CD14-positive monocyte (primary cell): ENCODE results near the gene ZNF827. TPM values are rescaled to one million over a fixed set of nuclear protein-coding genes. Genes with fewer than 3 reads are reported as not detected.

Experiments used
- DNase-seq, 3 donors: peaks; one replicate each; pipeline ENCODE4 v3.0.0-alpha.2; 2011 to 2022
- H2AFZ ChIP-seq: 2 replicates; pipeline ENCODE4 v1.6.0; 2012; ENCODE audit warnings: mild to moderate bottlenecking, low read depth, low read length, inconsistent platforms; ENCODE audit not compliant: insufficient read depth, poor library complexity, severe bottlenecking
- H3K27ac ChIP-seq, 2 donors: 1 replicate in 1 of 2; 2 replicates in 1 of 2; pipeline ENCODE4 v1.5.1; 2012 to 2013; ENCODE audit warnings: low read length in 2 of 2, control low read depth in 1 of 2, inconsistent platforms in 1 of 2, low read depth in 1 of 2, mild to moderate bottlenecking in 1 of 2
- H3K27me3 ChIP-seq, 2 donors: one replicate each; pipeline versions ENCODE4 v1.6.0 to v1.6.1; 2011 to 2013; ENCODE audit warnings: low read length in 2 of 2; ENCODE audit not compliant: control insufficient read depth in 2 of 2, insufficient read depth in 2 of 2
- H3K36me3 ChIP-seq, 2 donors: replicated peaks in 1 of 2; 1 replicate in 1 of 2; 2 replicates in 1 of 2; pipeline versions ENCODE4 v1.5.1 to v1.6.1; 2012 to 2013; ENCODE audit warnings: low read length in 2 of 2, control low read depth in 1 of 2, inconsistent platforms in 1 of 2, mild to moderate bottlenecking in 1 of 2; ENCODE audit not compliant: insufficient read depth in 2 of 2, control insufficient read depth in 1 of 2
- H3K4me1 ChIP-seq, 2 donors: 1 replicate in 1 of 2; 2 replicates in 1 of 2; pipeline versions ENCODE4 v1.5.1 to v1.6.1; 2012 to 2013; ENCODE audit warnings: low read length in 2 of 2, control low read depth in 1 of 2, inconsistent platforms in 1 of 2, mild to moderate bottlenecking in 1 of 2, moderate library complexity in 1 of 2; ENCODE audit not compliant: insufficient read depth in 2 of 2, control insufficient read depth in 1 of 2
- H3K4me2 ChIP-seq: replicated peaks from 2 replicates; pipeline ENCODE3; 2012; ENCODE audit warnings: low read length, moderate library complexity, mild to moderate bottlenecking; ENCODE audit not compliant: poor library complexity, severe bottlenecking; ENCODE audit errors: extremely low read depth
- H3K4me3 ChIP-seq, 3 experiments: fragments of 200-600 bp in 1 of 3; sonication (generic) in 1 of 3; replicated peaks in 1 of 3; 1 replicate in 2 of 3; 2 replicates in 1 of 3; pipeline ENCODE4 v1.5.1; 2011 to 2013; ENCODE audit warnings: low read length in 3 of 3, mild to moderate bottlenecking in 3 of 3, control low read depth in 2 of 3, low read depth in 2 of 3, inconsistent platforms in 1 of 3, moderate library complexity in 1 of 3
- H3K79me2 ChIP-seq: 2 replicates; pipeline ENCODE4 v1.6.0; 2012; ENCODE audit warnings: mild to moderate bottlenecking, control low read depth, inconsistent platforms, low read length, moderate library complexity; ENCODE audit not compliant: insufficient read depth
- H3K9ac ChIP-seq: 2 replicates; pipeline ENCODE4 v1.6.0; 2017; ENCODE audit warnings: low read length, mild to moderate bottlenecking; ENCODE audit not compliant: insufficient read depth, poor library complexity, severe bottlenecking
- H3K9me3 ChIP-seq, 2 donors: replicated peaks in 1 of 2; 1 replicate in 1 of 2; 2 replicates in 1 of 2; pipeline versions ENCODE4 v1.5.1 to v1.6.1; 2012 to 2013; ENCODE audit warnings: low read length in 2 of 2, control low read depth in 1 of 2; ENCODE audit not compliant: control insufficient read depth in 1 of 2, insufficient read depth in 1 of 2
- H4K20me1 ChIP-seq: 2 replicates; pipeline ENCODE4 v1.6.0; 2012; ENCODE audit warnings: mild to moderate bottlenecking, low read length, control low read depth, moderate library complexity; ENCODE audit not compliant: insufficient read depth
- H3K27ac Mint-ChIP-seq, 7 donors: one replicate each; pipeline ENCODE4 v1.8.0; 2020; ENCODE audit warnings: mild to moderate bottlenecking in 7 of 7, mixed read lengths in 7 of 7, moderate library complexity in 6 of 7, inconsistent platforms in 2 of 7
- H3K27me3 Mint-ChIP-seq, 3 donors: one replicate each; pipeline ENCODE4 v1.8.0; 2021 to 2022; ENCODE audit warnings: low read depth in 3 of 3, mild to moderate bottlenecking in 3 of 3, mixed read lengths in 3 of 3, moderate library complexity in 3 of 3, inconsistent platforms in 1 of 3
- H3K36me3 Mint-ChIP-seq, 2 donors: one replicate each; pipeline ENCODE4 v1.8.0; 2020; ENCODE audit warnings: mixed read lengths in 2 of 2, inconsistent platforms in 1 of 2, mild to moderate bottlenecking in 1 of 2
- H3K4me1 Mint-ChIP-seq: one replicate; pipeline ENCODE4 v1.8.0; 2020; ENCODE audit warnings: mild to moderate bottlenecking, mixed read lengths
- H3K4me3 Mint-ChIP-seq, 2 donors: one replicate each; pipeline ENCODE4 v1.8.0; 2020; ENCODE audit warnings: mild to moderate bottlenecking in 2 of 2, mixed read lengths in 2 of 2, moderate library complexity in 1 of 2
- H3K9me3 Mint-ChIP-seq, 7 donors: one replicate each; pipeline ENCODE4 v1.8.0; 2020 to 2022; ENCODE audit warnings: mixed read lengths in 7 of 7, mild to moderate bottlenecking in 6 of 7, moderate library complexity in 6 of 7, inconsistent platforms in 2 of 7
- WGBS: methylation state at CpG from one replicate; pipeline ENCODE4 v1.1.5; 2013; ENCODE audit warnings: missing lambda C conversion rate; ENCODE audit not compliant: insufficient coverage; 5-methylcytosine and 5-hydroxymethylcytosine counted together
- intact Hi-C, 2 donors: fragments of 100-400 bp; cut with micrococcal nuclease; formaldehyde crosslinking; loops; one replicate each; pipeline versions ENCODE4 v1.15.0 to v1.15.1; 2023
- polyA plus RNA-seq, 3 donors: library from polyadenylated mRNA; depleted of rRNA in 1 of 3; unstranded in 2 of 3; stranded (reverse) in 1 of 3; fragments of 300-500 nt in 2 of 3; fragments of >200 nt in 1 of 3; fragmentation: Illumina TruSeq in 2 of 3; gene quantifications; 1 replicate in 2 of 3; 2 replicates in 1 of 3; pipeline ENCODE4 v1.2.3, GENCODE V29; 2012 to 2021
- TF ChIP-seq, protein P1 (sequence below): fragments of 200-600 bp; IDR thresholded peaks from one replicate; pipeline ENCODE4 v1.8.0; 2022; ENCODE audit warnings: antibody characterized with exemption, mild to moderate bottlenecking

The ZNF827 gene
- polyA plus RNA-seq, 3 donors, result 0.04 TPM; not detected in 2

DNA sequence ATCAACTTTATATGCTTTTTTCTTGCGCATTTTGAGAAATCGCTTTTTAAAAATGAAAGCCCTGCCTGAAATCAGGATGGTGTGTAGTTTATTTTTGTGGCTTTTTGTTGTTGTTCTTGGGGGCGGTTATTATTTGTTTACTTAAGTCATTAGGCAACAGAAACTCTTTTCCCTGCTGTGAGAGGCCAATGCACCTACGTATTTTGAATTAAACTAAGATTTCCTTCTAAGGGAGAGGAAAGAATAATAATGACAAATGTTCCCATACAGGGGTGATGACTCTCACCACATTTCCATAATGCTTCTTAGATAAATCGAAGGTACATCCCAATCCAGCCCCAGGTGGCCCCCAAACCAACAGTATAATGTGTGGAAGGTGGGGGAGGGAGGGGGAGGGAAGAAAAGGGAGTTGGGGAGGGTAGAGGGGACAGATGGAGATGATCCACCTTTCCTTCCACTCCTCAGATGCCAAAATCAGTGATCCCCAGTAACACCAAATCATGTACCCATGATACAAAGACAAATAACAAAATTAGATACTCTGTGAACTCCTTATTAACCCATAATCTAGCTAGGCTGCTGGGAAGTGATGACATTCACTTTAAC, 39.6 kb downstream of the ZNF827 start:
- TF ChIP-seq, protein P1, sequence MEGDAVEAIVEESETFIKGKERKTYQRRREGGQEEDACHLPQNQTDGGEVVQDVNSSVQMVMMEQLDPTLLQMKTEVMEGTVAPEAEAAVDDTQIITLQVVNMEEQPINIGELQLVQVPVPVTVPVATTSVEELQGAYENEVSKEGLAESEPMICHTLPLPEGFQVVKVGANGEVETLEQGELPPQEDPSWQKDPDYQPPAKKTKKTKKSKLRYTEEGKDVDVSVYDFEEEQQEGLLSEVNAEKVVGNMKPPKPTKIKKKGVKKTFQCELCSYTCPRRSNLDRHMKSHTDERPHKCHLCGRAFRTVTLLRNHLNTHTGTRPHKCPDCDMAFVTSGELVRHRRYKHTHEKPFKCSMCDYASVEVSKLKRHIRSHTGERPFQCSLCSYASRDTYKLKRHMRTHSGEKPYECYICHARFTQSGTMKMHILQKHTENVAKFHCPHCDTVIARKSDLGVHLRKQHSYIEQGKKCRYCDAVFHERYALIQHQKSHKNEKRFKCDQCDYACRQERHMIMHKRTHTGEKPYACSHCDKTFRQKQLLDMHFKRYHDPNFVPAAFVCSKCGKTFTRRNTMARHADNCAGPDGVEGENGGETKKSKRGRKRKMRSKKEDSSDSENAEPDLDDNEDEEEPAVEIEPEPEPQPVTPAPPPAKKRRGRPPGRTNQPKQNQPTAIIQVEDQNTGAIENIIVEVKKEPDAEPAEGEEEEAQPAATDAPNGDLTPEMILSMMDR, result no peak
- H3K36me3 ChIP-seq, result no peaks in the 10 kb centered on the region
- peaks cover 0 to 1% (median 0%) of the 10 kb centered on the region in 3 donors for H3K27me3 Mint-ChIP-seq
- no peak overlapping the region for H3K9ac ChIP-seq
- no peaks in the 10 kb centered on the region for H3K27me3 ChIP-seq
- H3K27ac ChIP-seq, result no peak overlapping the region
- H3K9me3 ChIP-seq, result no peaks in the 10 kb centered on the region
- no peaks in the 10 kb centered on the region for H3K36me3 Mint-ChIP-seq
- no peaks in the 10 kb centered on the region for H3K4me1 ChIP-seq
- H3K4me3 ChIP-seq, result no peak overlapping the region
- H3K4me2 ChIP-seq, result no peak overlapping the region
- intact Hi-C loops, result no loop called here
- H3K9me3 Mint-ChIP-seq, result no peaks in the 10 kb centered on the region
- H3K27ac Mint-ChIP-seq, result no peak overlapping the region
- H3K79me2 ChIP-seq, result no peaks in the 10 kb centered on the region
- no peak overlapping the region for H2AFZ ChIP-seq
- H3K4me1 Mint-ChIP-seq, result peaks cover 4% of the 10 kb centered on the region
- DNase-seq, result no peak
- no CpG with 5 or more reads among the region's 5 CpGs for WGBS
- no peak overlapping the region for H3K4me3 Mint-ChIP-seq
- no peaks in the 10 kb centered on the region for H4K20me1 ChIP-seq

DNA sequence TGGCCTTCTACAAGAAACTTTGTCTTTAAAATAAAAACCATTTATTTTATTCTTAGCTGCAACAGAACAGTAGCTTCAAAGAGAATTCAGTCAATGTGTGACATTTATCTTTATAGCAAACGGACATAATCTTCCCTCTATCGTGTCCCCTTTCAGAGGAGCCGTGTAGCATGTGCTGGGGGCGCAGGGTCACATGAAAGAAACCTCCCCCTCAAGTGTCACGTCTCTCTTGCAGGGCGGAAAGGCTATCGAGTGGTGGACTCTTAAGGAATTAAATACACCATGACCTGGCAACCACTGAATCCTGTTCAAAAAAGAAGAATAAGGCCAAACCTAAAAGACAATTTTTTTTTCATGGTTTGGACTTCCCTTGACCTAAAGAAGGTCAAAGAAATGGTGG, 40.2 kb downstream of the ZNF827 start:
- Mint-ChIP-seq H3K36me3 (no peaks in the 10 kb centered on the region), H3K9me3 (no peaks in the 10 kb centered on the region), H3K27me3 (peaks cover 0 to 1% (median 0%) of the 10 kb centered on the region in 3 donors), H3K4me1 (peaks cover 4% of the 10 kb centered on the region), H3K4me3 (no peak overlapping the region), H3K27ac (no peak overlapping the region)
- no peak overlapping the region for H3K4me3 ChIP-seq
- no peaks in the 10 kb centered on the region for H4K20me1 ChIP-seq
- H3K27ac ChIP-seq, result no peak overlapping the region
- no peaks in the 10 kb centered on the region for H3K9me3 ChIP-seq
- DNase-seq, result no peak
- H3K4me1 ChIP-seq, result no peaks in the 10 kb centered on the region
- H3K9ac ChIP-seq, result no peak overlapping the region
- no peaks in the 10 kb centered on the region for H3K79me2 ChIP-seq
- TF ChIP-seq, protein P1, result no peak
- no peak overlapping the region for H2AFZ ChIP-seq
- no peaks in the 10 kb centered on the region for H3K27me3 ChIP-seq
- H3K36me3 ChIP-seq, result no peaks in the 10 kb centered on the region
- intact Hi-C loops, result no loop called here
- no peak overlapping the region for H3K4me2 ChIP-seq
- WGBS, result 98% methylated on average over 5 of the region's 7 CpGs
